ENCODE measurements around the gene ARHGEF33.
"Not testable (repeated sequence)": the region's sequence is repeated elsewhere in the genome, so short reads cannot be mapped to it uniquely, and the experiment has no call there.

The ARHGEF33 gene

GRCh38 chr2:38922389-38922788 is 32.7 kb downstream of the ARHGEF33 start:
- Histone ChIP-seq H3K4me1 (ENCODE audit: control insufficient read depth, insufficient read depth, low read length) (no peaks in the 10 kb centered on the region), H3K27me3 (ENCODE audit: control insufficient read depth, insufficient read depth, low read length) (no peaks in the 10 kb centered on the region), H3K9ac (ENCODE audit: low read length) (no peak overlapping the region), H3K9me3 (ENCODE audit: control insufficient read depth, low read length) (no peaks in the 10 kb centered on the region), H3K36me3 (ENCODE audit: control insufficient read depth, insufficient read depth, low read length) (no peaks in the 10 kb centered on the region), H3K4me3 (ENCODE audit: low read length) (no peak overlapping the region)

DNA sequence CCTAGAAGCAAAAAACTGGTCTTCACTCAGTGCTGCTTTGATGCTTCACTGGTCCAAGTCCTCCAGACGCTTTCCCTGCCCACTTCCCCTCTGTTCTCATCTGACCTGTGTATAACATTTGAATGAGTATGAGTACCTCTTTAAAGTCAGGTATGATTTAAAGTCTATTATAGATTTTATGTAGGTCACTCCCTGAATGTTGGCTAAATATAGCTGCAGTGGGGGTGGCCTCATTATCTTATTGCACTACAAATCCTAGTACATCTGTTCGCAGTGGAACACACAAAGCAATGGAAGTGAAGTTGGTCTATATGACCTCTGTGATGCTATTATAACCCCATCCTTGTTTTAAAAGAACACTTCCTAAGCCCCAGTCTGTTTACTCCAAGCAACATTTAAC is 33.2 kb downstream of the ARHGEF33 start:
- no peaks in the 10 kb centered on the region for H3K9me3 ChIP-seq (ENCODE audit: control insufficient read depth, low read length)
- H3K4me3 ChIP-seq (ENCODE audit: low read length), result no peak overlapping the region
- no peaks in the 10 kb centered on the region for H3K27me3 ChIP-seq (ENCODE audit: control insufficient read depth, insufficient read depth, low read length)
- no peaks in the 10 kb centered on the region for H3K4me1 ChIP-seq (ENCODE audit: control insufficient read depth, insufficient read depth, low read length)
- H3K36me3 ChIP-seq (ENCODE audit: control insufficient read depth, insufficient read depth, low read length), result no peaks in the 10 kb centered on the region
- H3K9ac ChIP-seq (ENCODE audit: low read length), result no peak overlapping the region

GRCh38 chr2:38925982-38926381 is 36.3 kb downstream of the ARHGEF33 start:
- no peaks in the 10 kb centered on the region for H3K4me1 ChIP-seq (ENCODE audit: control insufficient read depth, insufficient read depth, low read length)

GRCh38 chr2:38930600-38930999 is 40.9 kb downstream of the ARHGEF33 start:
- no peaks in the 10 kb centered on the region for H3K36me3 ChIP-seq (ENCODE audit: control insufficient read depth, insufficient read depth, low read length)
- no peaks in the 10 kb centered on the region for H3K9me3 ChIP-seq (ENCODE audit: control insufficient read depth, low read length)
- H3K9ac ChIP-seq (ENCODE audit: low read length), result no peak overlapping the region
- H3K4me3 ChIP-seq (ENCODE audit: low read length), result no peak overlapping the region
- H3K27me3 ChIP-seq (ENCODE audit: control insufficient read depth, insufficient read depth, low read length), result no peaks in the 10 kb centered on the region
- H3K4me1 ChIP-seq (ENCODE audit: control insufficient read depth, insufficient read depth, low read length), result no peaks in the 10 kb centered on the region

More at GRCh38 chr2:38925982-38926381, 36.3 kb downstream of the ARHGEF33 start:
- H3K27me3 ChIP-seq (ENCODE audit: control insufficient read depth, insufficient read depth, low read length), result no peaks in the 10 kb centered on the region
- H3K36me3 ChIP-seq (ENCODE audit: control insufficient read depth, insufficient read depth, low read length), result no peaks in the 10 kb centered on the region
- H3K4me3 ChIP-seq (ENCODE audit: low read length), result no peak overlapping the region
- H3K9ac ChIP-seq (ENCODE audit: low read length), result no peak overlapping the region
- H3K9me3 ChIP-seq (ENCODE audit: control insufficient read depth, low read length), result no peaks in the 10 kb centered on the region

DNA sequence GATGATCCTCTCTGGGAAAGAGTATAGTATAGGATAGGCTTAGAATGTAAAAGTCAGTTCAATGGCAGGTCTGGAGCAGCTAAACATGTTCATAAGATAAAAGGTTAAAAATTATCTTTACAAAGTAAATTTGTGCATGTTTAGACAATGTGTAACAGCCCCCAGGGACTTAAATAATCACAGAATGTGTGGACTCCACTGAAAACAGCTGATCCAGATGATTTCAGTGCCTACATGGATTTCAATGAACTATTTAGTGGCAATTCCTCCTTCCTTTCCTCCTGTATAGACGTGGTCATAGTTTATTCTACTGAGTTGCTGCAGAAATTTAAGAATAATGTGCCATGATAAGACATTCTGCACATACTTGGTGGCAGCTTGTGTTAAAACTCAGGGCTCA is 42.9 kb downstream of the ARHGEF33 start:
- Histone ChIP-seq H3K4me1 (ENCODE audit: control insufficient read depth, insufficient read depth, low read length) (no peaks in the 10 kb centered on the region), H3K36me3 (ENCODE audit: control insufficient read depth, insufficient read depth, low read length) (no peaks in the 10 kb centered on the region), H3K4me3 (ENCODE audit: low read length) (no peak overlapping the region), H3K9ac (ENCODE audit: low read length) (no peak overlapping the region), H3K9me3 (ENCODE audit: control insufficient read depth, low read length) (no peaks in the 10 kb centered on the region), H3K27me3 (ENCODE audit: control insufficient read depth, insufficient read depth, low read length) (no peaks in the 10 kb centered on the region)

GRCh38 chr2:38933653-38934052 is 44.0 kb downstream of the ARHGEF33 start:
- H3K4me1 ChIP-seq (ENCODE audit: control insufficient read depth, insufficient read depth, low read length), result no peaks in the 10 kb centered on the region
- H3K9ac ChIP-seq (ENCODE audit: low read length), result no peak overlapping the region
- H3K27me3 ChIP-seq (ENCODE audit: control insufficient read depth, insufficient read depth, low read length), result no peaks in the 10 kb centered on the region
- no peaks in the 10 kb centered on the region for H3K9me3 ChIP-seq (ENCODE audit: control insufficient read depth, low read length)
- H3K36me3 ChIP-seq (ENCODE audit: control insufficient read depth, insufficient read depth, low read length), result no peaks in the 10 kb centered on the region
- no peak overlapping the region for H3K4me3 ChIP-seq (ENCODE audit: low read length)

- H3K27me3 ChIP-seq (ENCODE audit: control insufficient read depth, insufficient read depth, low read length), result no peaks in the 10 kb centered on the region
- no peak overlapping the region for H3K4me3 ChIP-seq (ENCODE audit: low read length)
- no peak overlapping the region for H3K9ac ChIP-seq (ENCODE audit: low read length)
- no peaks in the 10 kb centered on the region for H3K9me3 ChIP-seq (ENCODE audit: control insufficient read depth, low read length)
- H3K36me3 ChIP-seq (ENCODE audit: control insufficient read depth, insufficient read depth, low read length), result no peaks in the 10 kb centered on the region
- H3K4me1 ChIP-seq (ENCODE audit: control insufficient read depth, insufficient read depth, low read length), result no peaks in the 10 kb centered on the region
Measured at GRCh38 chr2:38934742-38935141, 45.1 kb downstream of the ARHGEF33 start.

GRCh38 chr2:38935568-38936172 is 46.0 kb downstream of the ARHGEF33 start:
- Histone ChIP-seq H3K27me3 (ENCODE audit: control insufficient read depth, insufficient read depth, low read length) (no peaks in the 10 kb centered on the region), H3K4me3 (ENCODE audit: low read length) (no peak overlapping the region), H3K9ac (ENCODE audit: low read length) (no peak overlapping the region)

GRCh38 chr2:38936516-38936915 is 46.8 kb downstream of the ARHGEF33 start:
- not testable (repeated sequence) for H3K9me3 ChIP-seq (ENCODE audit: control insufficient read depth, low read length); H3K36me3 ChIP-seq (ENCODE audit: control insufficient read depth, insufficient read depth, low read length); H3K9ac ChIP-seq (ENCODE audit: low read length); H3K4me1 ChIP-seq (ENCODE audit: control insufficient read depth, insufficient read depth, low read length); H3K27me3 ChIP-seq (ENCODE audit: control insufficient read depth, insufficient read depth, low read length); H3K4me3 ChIP-seq (ENCODE audit: low read length)

More at GRCh38 chr2:38935568-38936172, 46.0 kb downstream of the ARHGEF33 start:
- Histone ChIP-seq H3K36me3 (ENCODE audit: control insufficient read depth, insufficient read depth, low read length) (no peaks in the 10 kb centered on the region), H3K9me3 (ENCODE audit: control insufficient read depth, low read length) (no peaks in the 10 kb centered on the region), H3K4me1 (ENCODE audit: control insufficient read depth, insufficient read depth, low read length) (no peaks in the 10 kb centered on the region)

GRCh38 chr2:38937548-38937947 is 47.9 kb downstream of the ARHGEF33 start:
- Histone ChIP-seq H3K9me3 (ENCODE audit: control insufficient read depth, low read length) (no peaks in the 10 kb centered on the region), H3K4me3 (ENCODE audit: low read length) (no peak overlapping the region), H3K4me1 (ENCODE audit: control insufficient read depth, insufficient read depth, low read length) (no peaks in the 10 kb centered on the region), H3K36me3 (ENCODE audit: control insufficient read depth, insufficient read depth, low read length) (no peaks in the 10 kb centered on the region), H3K27me3 (ENCODE audit: control insufficient read depth, insufficient read depth, low read length) (no peaks in the 10 kb centered on the region), H3K9ac (ENCODE audit: low read length) (no peak overlapping the region)

GRCh38 chr2:38940746-38941145 is 51.1 kb downstream of the ARHGEF33 start:
- no peak overlapping the region for H3K4me3 ChIP-seq (ENCODE audit: low read length)
- no peaks in the 10 kb centered on the region for H3K4me1 ChIP-seq (ENCODE audit: control insufficient read depth, insufficient read depth, low read length)
- no peaks in the 10 kb centered on the region for H3K27me3 ChIP-seq (ENCODE audit: control insufficient read depth, insufficient read depth, low read length)
- no peaks in the 10 kb centered on the region for H3K36me3 ChIP-seq (ENCODE audit: control insufficient read depth, insufficient read depth, low read length)
- H3K9ac ChIP-seq (ENCODE audit: low read length), result no peak overlapping the region
- H3K9me3 ChIP-seq (ENCODE audit: control insufficient read depth, low read length), result no peaks in the 10 kb centered on the region

GRCh38 chr2:38943784-38944183 is 54.1 kb downstream of the ARHGEF33 start:
- H3K4me1 ChIP-seq (ENCODE audit: control insufficient read depth, insufficient read depth, low read length), result no peaks in the 10 kb centered on the region
- no peaks in the 10 kb centered on the region for H3K36me3 ChIP-seq (ENCODE audit: control insufficient read depth, insufficient read depth, low read length)
- no peak overlapping the region for H3K9ac ChIP-seq (ENCODE audit: low read length)
- H3K4me3 ChIP-seq (ENCODE audit: low read length), result no peak overlapping the region
- H3K9me3 ChIP-seq (ENCODE audit: control insufficient read depth, low read length), result no peaks in the 10 kb centered on the region
- H3K27me3 ChIP-seq (ENCODE audit: control insufficient read depth, insufficient read depth, low read length), result no peaks in the 10 kb centered on the region

DNA sequence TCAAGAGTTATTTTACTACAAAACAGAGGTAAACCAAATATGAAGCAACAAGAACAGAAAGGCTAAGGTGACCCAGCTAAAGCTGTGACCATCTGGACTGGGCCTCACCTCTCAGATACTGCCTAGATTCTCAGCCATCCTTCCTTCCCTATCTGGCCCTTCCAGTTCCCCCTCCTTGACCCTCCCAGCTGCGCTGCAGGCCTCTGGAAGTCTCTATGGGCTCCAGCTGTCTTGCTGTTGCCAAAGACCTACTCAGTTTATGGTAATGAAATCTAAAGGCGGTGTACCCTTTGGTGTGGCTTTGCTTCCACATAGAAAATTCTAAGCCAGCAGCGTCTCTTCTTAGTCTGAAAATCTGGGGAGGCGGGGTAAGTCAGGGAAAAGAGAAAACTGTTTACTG is 55.7 kb downstream of the ARHGEF33 start:
- no peaks in the 10 kb centered on the region for H3K36me3 ChIP-seq (ENCODE audit: control insufficient read depth, insufficient read depth, low read length)
- no peaks in the 10 kb centered on the region for H3K9me3 ChIP-seq (ENCODE audit: control insufficient read depth, low read length)
- H3K9ac ChIP-seq (ENCODE audit: low read length), result no peak overlapping the region
- no peak overlapping the region for H3K4me3 ChIP-seq (ENCODE audit: low read length)
- H3K27me3 ChIP-seq (ENCODE audit: control insufficient read depth, insufficient read depth, low read length), result no peaks in the 10 kb centered on the region
- no peaks in the 10 kb centered on the region for H3K4me1 ChIP-seq (ENCODE audit: control insufficient read depth, insufficient read depth, low read length)

All from mucosa of stomach (tissue), 1 donor.